MM.1S (cell line): ENCODE data around the gene TRMU.

Experiments
- DNase-seq: peaks from one replicate; pipeline ENCODE4 v3.0.0-alpha.2; 2015
- H2AFZ ChIP-seq: fragments of 300-600 bp; sonication (generic); 2 replicates; pipeline ENCODE4 v1.6.0; 2016; ENCODE audit warnings: antibody characterized with exemption, low read length
- H3F3A ChIP-seq: fragments of 300-600 bp; sonication (generic); 2 replicates; pipeline ENCODE4 v1.6.1; 2016; ENCODE audit warnings: mild to moderate bottlenecking, antibody characterized with exemption, low read length, moderate library complexity, mixed read lengths; ENCODE audit not compliant: insufficient read depth
- H3K27ac ChIP-seq: fragments of 300-600 bp; sonication (generic); 2 replicates; pipeline ENCODE4 v1.5.1; 2016; ENCODE audit warnings: mild to moderate bottlenecking, low read length
- H3K27me3 ChIP-seq: fragments of 300-600 bp; sonication (generic); replicated peaks from 2 replicates; pipeline ENCODE4 v1.6.0; 2016; ENCODE audit warnings: low read length; ENCODE audit not compliant: insufficient read depth
- H3K36me3 ChIP-seq: fragments of 300-600 bp; sonication (generic); replicated peaks from 2 replicates; pipeline ENCODE4 v1.6.1; 2016; ENCODE audit warnings: mild to moderate bottlenecking, low read length, mixed read lengths; ENCODE audit not compliant: insufficient read depth
- H3K4me1 ChIP-seq: fragments of 300-600 bp; sonication (generic); 2 replicates; pipeline ENCODE4 v1.6.1; 2016; ENCODE audit warnings: low read length, mixed read lengths
- H3K4me2 ChIP-seq: fragments of 300-600 bp; sonication (generic); 2 replicates; pipeline ENCODE4 v1.6.0; 2016; ENCODE audit warnings: low read depth, low read length
- H3K4me3 ChIP-seq: fragments of 300-600 bp; sonication (generic); 2 replicates; pipeline ENCODE4 v1.5.1; 2016; ENCODE audit warnings: low read length, mixed read lengths
- H3K79me2 ChIP-seq: fragments of 300-600 bp; sonication (generic); 2 replicates; pipeline ENCODE4 v1.6.1; 2016; ENCODE audit warnings: mixed run types, low read length, mixed read lengths
- H3K9ac ChIP-seq: fragments of 300-600 bp; sonication (generic); 2 replicates; pipeline ENCODE4 v1.6.1; 2016; ENCODE audit warnings: low read length, mixed read lengths
- H3K9me2 ChIP-seq: fragments of 300-600 bp; sonication (generic); replicated peaks from 2 replicates; pipeline ENCODE4 v1.6.1; 2016; ENCODE audit warnings: mild to moderate bottlenecking, low read length, mixed read lengths; ENCODE audit not compliant: insufficient read depth
- H3K9me3 ChIP-seq: fragments of 300-600 bp; sonication (generic); replicated peaks from 2 replicates; pipeline ENCODE4 v1.6.1; 2016; ENCODE audit warnings: mild to moderate bottlenecking, low read length, mixed read lengths; ENCODE audit not compliant: insufficient read depth
- H4K20me1 ChIP-seq: fragments of 300-600 bp; sonication (generic); 2 replicates; pipeline ENCODE4 v1.6.1; 2016; ENCODE audit warnings: mild to moderate bottlenecking, low read length, moderate library complexity, mixed read lengths; ENCODE audit not compliant: insufficient read depth
- CTCF ChIP-seq: fragments of 300-600 bp; sonication (generic); IDR thresholded peaks from 2 replicates; pipeline ENCODE4 v1.5.1; 2016; ENCODE audit warnings: antibody characterized with exemption, low read length, mixed read lengths
- EZH2 ChIP-seq: fragments of 300-600 bp; sonication (generic); optimal IDR thresholded peaks from 2 replicates; pipeline ENCODE3; 2017; ENCODE audit warnings: low read depth, mild to moderate bottlenecking, antibody characterized with exemption, low read length, mixed read lengths
- EZH2phosphoT487 ChIP-seq: fragments of 300-600 bp; sonication (generic); IDR thresholded peaks from 2 replicates; pipeline ENCODE4 v1.6.1; 2018; ENCODE audit warnings: antibody characterized with exemption, low read length

TRMU gene

GRCh38 chr22:46320166-46320710 lies 15.3 kb upstream of the TRMU start:
- Histone ChIP-seq H3K27me3 (no peaks in the 10 kb centered on the region), H2AFZ (no peak overlapping the region), H3K4me3 (no peak overlapping the region), H3K9ac (no peak overlapping the region), H3K9me3 (no peaks in the 10 kb centered on the region), H3K27ac (no peak overlapping the region), H3K9me2 (no peaks in the 10 kb centered on the region), H3K79me2 (peaks cover 67% of the 10 kb centered on the region), H3K4me2 (no peak overlapping the region), H3K4me1 (no peaks in the 10 kb centered on the region), H3F3A (no peaks in the 10 kb centered on the region), H4K20me1 (no peaks in the 10 kb centered on the region), H3K36me3 (0 out of 2 replicates have a peak, but pooled peaks cover 3% of the 10 kb centered on the region)
- TF ChIP-seq CTCF (no peak), EZH2phosphoT487 (no peak), EZH2 (no peak)
- DNase-seq = no peak

GRCh38 chr22:46320716-46321386 lies 14.7 kb upstream of the TRMU start:
- no peak overlapping the region for H3K4me2 ChIP-seq
- H3K27ac ChIP-seq = no peak overlapping the region
- no peak overlapping the region for H3K9ac ChIP-seq
- H3K4me1 ChIP-seq = no peaks in the 10 kb centered on the region
- H3K79me2 ChIP-seq = peaks cover 63% of the 10 kb centered on the region
- H4K20me1 ChIP-seq = no peaks in the 10 kb centered on the region
- no peak overlapping the region for H3K4me3 ChIP-seq
- no peak for DNase-seq
- no peaks in the 10 kb centered on the region for H3F3A ChIP-seq
- H2AFZ ChIP-seq = no peak overlapping the region
- H3K36me3 ChIP-seq = 0 out of 2 replicates have a peak, but pooled peaks cover 3% of the 10 kb centered on the region
- no peaks in the 10 kb centered on the region for H3K9me2 ChIP-seq
- TF ChIP-seq CTCF (no peak), EZH2phosphoT487 (no peak), EZH2 (no peak)
- H3K27me3 ChIP-seq = no peaks in the 10 kb centered on the region
- no peaks in the 10 kb centered on the region for H3K9me3 ChIP-seq

- no peaks in the 10 kb centered on the region for H3K9me3 ChIP-seq
- H3K4me3 ChIP-seq = no peak overlapping the region
- H3K27me3 ChIP-seq = no peaks in the 10 kb centered on the region
- H3K27ac ChIP-seq = no peak overlapping the region
- TF ChIP-seq EZH2phosphoT487 (no peak), CTCF (no peak), EZH2 (no peak)
- DNase-seq = no peak
- no peak overlapping the region for H3K9ac ChIP-seq
- no peaks in the 10 kb centered on the region for H3F3A ChIP-seq
- no peaks in the 10 kb centered on the region for H3K4me1 ChIP-seq
- H3K4me2 ChIP-seq = no peak overlapping the region
- H3K36me3 ChIP-seq = 0 out of 2 replicates have a peak, but pooled peaks cover 6% of the 10 kb centered on the region
- H4K20me1 ChIP-seq = no peaks in the 10 kb centered on the region
- H3K9me2 ChIP-seq = no peaks in the 10 kb centered on the region
- peaks cover 52% of the 10 kb centered on the region for H3K79me2 ChIP-seq
- no peak overlapping the region for H2AFZ ChIP-seq
Measured at GRCh38 chr22:46322711-46323110, 12.8 kb upstream of the TRMU start.
